ENCODE results near the gene CST3. TPM values are rescaled to one million over a fixed set of nuclear protein-coding genes. Genes with fewer than 3 reads are reported as not detected.
A peak's percentile ranks its signal among the peaks of the same experiment; 100 is the strongest.

CST3 gene
- total and polyA plus RNA-seq, 2 experiments from 2014 or later: 921 to 2,850 TPM

GRCh38 chr20:23641936-23642751 lies 4.4 kb upstream of the CST3 start:
- Histone ChIP-seq H3K36me3 (replicated peaks; ENCODE audit: insufficient read depth, low read depth) (no peaks in the 10 kb centered on the region), H4K20me1 (ENCODE audit: insufficient read depth, poor library complexity, severe bottlenecking) (no peaks in the 10 kb centered on the region), H2AFZ (no peak overlapping the region), H3K9me3 (ENCODE audit: low read depth) (no peaks in the 10 kb centered on the region), H3K4me3 (no peak overlapping the region), H3K4me2 (no peak overlapping the region), H3K27me3 (no peaks in the 10 kb centered on the region), H3K27ac (no peak overlapping the region), H3K9me2 (replicated peaks; ENCODE audit: insufficient read depth) (no peaks in the 10 kb centered on the region), H3K4me1 (ENCODE audit: insufficient read depth) (no peaks in the 10 kb centered on the region), H3K79me2 (no peaks in the 10 kb centered on the region)
- peak; percentile 62 for DNase-seq (ENCODE audit: low spot score)
- TF ChIP-seq EZH2phosphoT487 (IDR thresholded peaks at IDR 0.05; ENCODE audit: low read depth, severe bottlenecking, unreplicated experiment) (no peak), CTCF (IDR thresholded peaks at IDR 0.05; ENCODE audit: poor library complexity) (no peak), EZH2 (IDR thresholded peaks at IDR 0.05; ENCODE audit: borderline replicate concordance) (no peak)
- WGBS (ENCODE audit: low lambda C conversion rate, missing lambda C conversion rate): 70% methylated on average over 12 of the region's 12 CpGs

GRCh38 chr20:23640671-23641667 lies 3.2 kb upstream of the CST3 start:
- Histone ChIP-seq H3K4me1 (ENCODE audit: insufficient read depth) (peaks cover 10% of the 10 kb centered on the region), H3K4me3 (no peak overlapping the region), H3K79me2 (peaks cover 10% of the 10 kb centered on the region), H4K20me1 (ENCODE audit: insufficient read depth, poor library complexity, severe bottlenecking) (peaks cover 3% of the 10 kb centered on the region), H3K4me2 (no peak overlapping the region), H3K9me2 (replicated peaks; ENCODE audit: insufficient read depth) (no peaks in the 10 kb centered on the region), H3K27ac (no peak overlapping the region), H2AFZ (no peak overlapping the region), H3K27me3 (no peaks in the 10 kb centered on the region), H3K9me3 (ENCODE audit: low read depth) (no peaks in the 10 kb centered on the region), H3K36me3 (replicated peaks; ENCODE audit: insufficient read depth, low read depth) (no peaks in the 10 kb centered on the region)
- DNase-seq (ENCODE audit: low spot score): no peak
- 82% methylated on average over 11 of the region's 11 CpGs for WGBS (ENCODE audit: low lambda C conversion rate, missing lambda C conversion rate)
- no peak for TF ChIP-seq EZH2 (IDR thresholded peaks at IDR 0.05; ENCODE audit: borderline replicate concordance)
- no peak for TF ChIP-seq CTCF (IDR thresholded peaks at IDR 0.05; ENCODE audit: poor library complexity)
- TF ChIP-seq EZH2phosphoT487 (IDR thresholded peaks at IDR 0.05; ENCODE audit: low read depth, severe bottlenecking, unreplicated experiment): no peak

- H3K4me2 ChIP-seq: no peak overlapping the region
- H3K79me2 ChIP-seq: peaks cover 15% of the 10 kb centered on the region
- no peaks in the 10 kb centered on the region for H3K36me3 ChIP-seq (replicated peaks; ENCODE audit: insufficient read depth, low read depth)
- H3K9me3 ChIP-seq (ENCODE audit: low read depth): no peaks in the 10 kb centered on the region
- H2AFZ ChIP-seq: no peak overlapping the region
- no peaks in the 10 kb centered on the region for H3K27me3 ChIP-seq
- no peak for DNase-seq (ENCODE audit: low spot score)
- no peak overlapping the region for H3K27ac ChIP-seq
- no peaks in the 10 kb centered on the region for H3K9me2 ChIP-seq (replicated peaks; ENCODE audit: insufficient read depth)
- WGBS (ENCODE audit: low lambda C conversion rate, missing lambda C conversion rate): 89% methylated on average over 8 of the region's 8 CpGs
- H3K4me3 ChIP-seq: no peak overlapping the region
- H4K20me1 ChIP-seq (ENCODE audit: insufficient read depth, poor library complexity, severe bottlenecking): peaks cover 3% of the 10 kb centered on the region
- peaks cover 11% of the 10 kb centered on the region for H3K4me1 ChIP-seq (ENCODE audit: insufficient read depth)
- no peak for TF ChIP-seq CTCF (IDR thresholded peaks at IDR 0.05; ENCODE audit: poor library complexity)
- TF ChIP-seq EZH2 (IDR thresholded peaks at IDR 0.05; ENCODE audit: borderline replicate concordance): no peak
- no peak for TF ChIP-seq EZH2phosphoT487 (IDR thresholded peaks at IDR 0.05; ENCODE audit: low read depth, severe bottlenecking, unreplicated experiment)
These were observed 2.4 kb upstream of the CST3 start for GRCh38 chr20:23640018-23640601.
